GM12891 (cell line): ENCODE measurements around the gene SDC3.

ENCODE experiments used
- POLR2A ChIP-seq: IDR thresholded peaks from 2 replicates; pipeline ENCODE4 v1.6.1; 2011; ENCODE audit warnings: low read depth, low read length, control low read depth
- POLR2AphosphoS5 ChIP-seq: IDR thresholded peaks from 2 replicates; pipeline ENCODE4 v1.6.1; 2011; ENCODE audit warnings: low read depth, low read length, control low read depth

DNA sequence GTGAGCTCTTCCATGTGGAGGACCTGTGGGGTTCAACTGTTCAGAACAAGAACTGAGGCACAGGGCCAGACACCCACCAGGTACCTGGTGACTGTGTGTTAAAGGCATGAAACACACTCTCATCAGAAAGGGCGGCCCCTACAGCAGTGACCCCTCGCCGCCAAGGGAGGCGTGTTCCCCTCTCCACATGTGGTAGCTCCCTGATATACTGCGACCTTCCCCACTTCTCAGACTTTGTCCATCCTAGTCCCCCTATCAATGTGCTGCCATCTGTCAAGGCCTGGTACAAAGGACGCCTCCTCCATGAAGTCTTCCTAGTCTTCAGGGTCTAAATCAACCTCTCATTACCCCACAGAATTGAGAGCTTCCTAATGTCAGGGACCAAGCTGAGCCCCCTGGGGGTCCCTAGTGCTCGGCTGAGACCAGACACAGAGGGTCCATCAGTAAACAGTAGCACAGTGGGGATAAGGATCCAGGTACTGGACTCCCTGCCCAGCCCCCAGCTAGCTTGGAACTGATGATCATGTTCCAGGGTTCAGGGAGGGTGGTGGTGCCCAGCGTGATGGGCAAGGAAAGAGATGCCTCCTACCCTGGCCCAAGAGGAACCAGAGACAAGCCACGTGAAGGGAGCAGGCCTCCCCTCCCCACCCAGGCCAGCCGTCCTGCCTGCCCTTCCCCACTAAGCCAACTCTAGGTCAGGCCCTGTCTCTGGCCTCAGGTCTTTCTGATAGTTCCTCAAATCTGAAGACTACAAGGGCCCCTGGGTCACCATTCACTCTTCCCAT is 10.3 kb downstream of the SDC3 start:
- no peak for TF ChIP-seq POLR2A
- TF ChIP-seq POLR2AphosphoS5, result no peak
